Astrocyte (in vitro differentiated cells and primary cell): ENCODE measurements around the gene PLIN5.

Source experiments
- EZH2 ChIP-seq: IDR thresholded peaks from 2 replicates; pipeline ENCODE4 v1.6.1; 2012; ENCODE audit warnings: mild to moderate bottlenecking, low read length, inconsistent platforms; ENCODE audit not compliant: insufficient read depth
- TF ChIP-seq, protein P1 (sequence below): IDR thresholded peaks from 2 replicates; pipeline ENCODE4 v1.5.1; 2011; ENCODE audit warnings: low read depth, mild to moderate bottlenecking, inconsistent platforms, low read length, moderate library complexity; ENCODE audit not compliant: insufficient read depth

DNA sequence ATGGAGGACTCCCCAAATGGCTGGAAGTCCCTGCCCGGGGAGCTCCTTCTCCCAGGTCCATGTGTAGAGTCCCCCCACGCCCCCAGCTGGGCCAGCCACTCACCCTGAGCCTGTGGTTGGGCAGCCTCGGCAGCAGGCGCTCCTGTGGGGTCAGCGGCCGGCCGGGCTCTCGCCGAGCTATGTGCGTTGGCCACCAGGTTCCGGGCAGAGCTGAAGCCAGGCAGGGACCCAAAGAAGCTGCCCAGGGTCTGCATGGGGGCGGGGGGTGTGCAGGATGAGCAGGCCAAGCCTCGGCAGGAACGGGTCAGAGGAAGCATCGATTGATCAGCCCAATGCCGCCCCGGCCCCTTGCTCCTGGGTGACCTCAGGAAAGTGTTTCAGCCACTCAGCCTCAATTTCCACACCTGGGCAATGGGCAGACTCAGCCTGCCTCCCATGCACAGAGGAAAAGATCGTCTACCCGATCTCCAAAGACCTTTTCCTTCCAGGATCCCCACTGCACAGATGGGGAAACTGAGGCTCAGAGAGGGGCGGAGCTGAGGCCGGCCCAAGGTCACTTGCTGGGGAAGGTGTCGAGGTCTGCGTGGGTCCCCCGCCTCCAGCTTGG lies 17.5 kb downstream of the PLIN5 start:
- TF ChIP-seq EZH2 = no peak
- TF ChIP-seq, protein P1, sequence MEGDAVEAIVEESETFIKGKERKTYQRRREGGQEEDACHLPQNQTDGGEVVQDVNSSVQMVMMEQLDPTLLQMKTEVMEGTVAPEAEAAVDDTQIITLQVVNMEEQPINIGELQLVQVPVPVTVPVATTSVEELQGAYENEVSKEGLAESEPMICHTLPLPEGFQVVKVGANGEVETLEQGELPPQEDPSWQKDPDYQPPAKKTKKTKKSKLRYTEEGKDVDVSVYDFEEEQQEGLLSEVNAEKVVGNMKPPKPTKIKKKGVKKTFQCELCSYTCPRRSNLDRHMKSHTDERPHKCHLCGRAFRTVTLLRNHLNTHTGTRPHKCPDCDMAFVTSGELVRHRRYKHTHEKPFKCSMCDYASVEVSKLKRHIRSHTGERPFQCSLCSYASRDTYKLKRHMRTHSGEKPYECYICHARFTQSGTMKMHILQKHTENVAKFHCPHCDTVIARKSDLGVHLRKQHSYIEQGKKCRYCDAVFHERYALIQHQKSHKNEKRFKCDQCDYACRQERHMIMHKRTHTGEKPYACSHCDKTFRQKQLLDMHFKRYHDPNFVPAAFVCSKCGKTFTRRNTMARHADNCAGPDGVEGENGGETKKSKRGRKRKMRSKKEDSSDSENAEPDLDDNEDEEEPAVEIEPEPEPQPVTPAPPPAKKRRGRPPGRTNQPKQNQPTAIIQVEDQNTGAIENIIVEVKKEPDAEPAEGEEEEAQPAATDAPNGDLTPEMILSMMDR = no peak
